Esophagus (tissue), 2 donors: Measurements from ENCODE around the gene RARB. TPM values are rescaled to one million over a fixed set of nuclear protein-coding genes. Genes with fewer than 3 reads are reported as not detected.

ENCODE experiments used
- H3K27ac ChIP-seq, 2 donors: one replicate each; pipeline ENCODE4 v1.5.1; 2013; ENCODE audit warnings: low read depth in 2 of 2, mild to moderate bottlenecking in 2 of 2, inconsistent platforms in 1 of 2, low read length in 1 of 2, moderate library complexity in 1 of 2
- H3K27me3 ChIP-seq, 2 donors: one replicate each; pipeline ENCODE4 v1.6.1; 2013; ENCODE audit warnings: low read length in 2 of 2, control low read depth in 1 of 2, mild to moderate bottlenecking in 1 of 2; ENCODE audit not compliant: insufficient read depth in 2 of 2, control insufficient read depth in 1 of 2
- H3K36me3 ChIP-seq, 2 donors: one replicate each; pipeline ENCODE4 v1.6.1; 2013; ENCODE audit warnings: low read length in 1 of 2; ENCODE audit not compliant: control insufficient read depth in 2 of 2, insufficient read depth in 2 of 2
- H3K4me1 ChIP-seq, 2 donors: one replicate each; pipeline ENCODE4 v1.6.1; 2013; ENCODE audit warnings: low read length in 1 of 2; ENCODE audit not compliant: control insufficient read depth in 2 of 2, insufficient read depth in 2 of 2
- H3K4me3 ChIP-seq, 2 donors: one replicate each; pipeline ENCODE4 v1.5.1; 2013; ENCODE audit warnings: low read length in 2 of 2, mild to moderate bottlenecking in 2 of 2, low read depth in 1 of 2, moderate library complexity in 1 of 2
- H3K9me3 ChIP-seq, 2 donors: one replicate each; pipeline ENCODE4 v1.6.1; 2013; ENCODE audit warnings: mild to moderate bottlenecking in 2 of 2, low read depth in 1 of 2, low read length in 1 of 2, moderate library complexity in 1 of 2; ENCODE audit not compliant: control insufficient read depth in 2 of 2, insufficient read depth in 1 of 2
- WGBS, 2 donors: extraction: QIAGEN DNeasy Blood & Tissue Kit; methylation state at CpG; one replicate each; pipeline ENCODE4 v1.1.7; 2013; 5-methylcytosine and 5-hydroxymethylcytosine counted together
- polyA plus RNA-seq, 2 donors: library from polyadenylated mRNA; stranded (reverse); fragments of 200-250 nt; gene quantifications; one replicate each; pipeline ENCODE4 v1.2.3, GENCODE V29; 2013
- donor health status: healthy with polysubstance abuse.
- donor health status: Bipolar disorder and iron deficiency.

Gene RARB
- polyA plus RNA-seq, 2 donors, result 1.6 to 2.2 TPM

- Histone ChIP-seq H3K9me3 (no peaks in the 10 kb centered on the region), H3K27me3 (no peaks in the 10 kb centered on the region), H3K36me3 (no peaks in the 10 kb centered on the region), H3K4me3 (no peak overlapping the region), H3K27ac (no peak overlapping the region), H3K4me1 (peaks cover 0 to 2% of the 10 kb centered on the region in 2 donors)
- 35 to 44% methylated on average over 1 of the region's 1 CpG for WGBS, 2 donors
Measured at GRCh38 chr3:25542492-25543039, 114.5 kb downstream of the RARB start.

GRCh38 chr3:25547103-25547502, 119.0 kb downstream of the RARB start:
- Histone ChIP-seq H3K4me3 (no peak overlapping the region), H3K36me3 (no peaks in the 10 kb centered on the region), H3K4me1 (peaks cover 0 to 2% of the 10 kb centered on the region in 2 donors), H3K27ac (no peak overlapping the region), H3K9me3 (no peaks in the 10 kb centered on the region), H3K27me3 (no peaks in the 10 kb centered on the region)
- 98 to 100% methylated on average over 1 of the region's 1 CpG for WGBS, 2 donors

GRCh38 chr3:25547943-25548674, 120.0 kb downstream of the RARB start:
- no peaks in the 10 kb centered on the region for H3K36me3 ChIP-seq
- peaks cover 0 to 2% of the 10 kb centered on the region in 2 donors for H3K4me1 ChIP-seq
- H3K4me3 ChIP-seq, result no peak overlapping the region
- no peaks in the 10 kb centered on the region for H3K9me3 ChIP-seq
- H3K27ac ChIP-seq, result no peak overlapping the region
- 15 to 30% methylated on average over 1 of the region's 1 CpG for WGBS, 2 donors
- H3K27me3 ChIP-seq, result no peaks in the 10 kb centered on the region

GRCh38 chr3:25548836-25549235, 120.8 kb downstream of the RARB start:
- 40 to 41% methylated on average over 2 of the region's 2 CpGs for WGBS, 2 donors
- H3K9me3 ChIP-seq, result no peaks in the 10 kb centered on the region
- no peaks in the 10 kb centered on the region for H3K27me3 ChIP-seq

GRCh38 chr3:25552251-25552650, 124.2 kb downstream of the RARB start:
- WGBS, 2 donors, result 92 to 93% methylated on average over 3 of the region's 3 CpGs
- no peaks in the 10 kb centered on the region for H3K36me3 ChIP-seq

More at GRCh38 chr3:25548836-25549235, 120.8 kb downstream of the RARB start:
- Histone ChIP-seq H3K4me3 (no peak overlapping the region), H3K4me1 (peaks cover 0 to 2% of the 10 kb centered on the region in 2 donors), H3K36me3 (no peaks in the 10 kb centered on the region), H3K27ac (no peak overlapping the region)

GRCh38 chr3:25554376-25554775, 126.3 kb downstream of the RARB start:
- H3K4me3 ChIP-seq, result no peak overlapping the region
- WGBS, 2 donors, result 89 to 95% methylated on average over 7 of the region's 7 CpGs
- H3K4me1 ChIP-seq, result no peaks in the 10 kb centered on the region
- H3K36me3 ChIP-seq, result no peaks in the 10 kb centered on the region
- H3K9me3 ChIP-seq, result no peaks in the 10 kb centered on the region
- no peaks in the 10 kb centered on the region for H3K27me3 ChIP-seq
- H3K27ac ChIP-seq, result no peak overlapping the region

More at GRCh38 chr3:25552251-25552650, 124.2 kb downstream of the RARB start:
- Histone ChIP-seq H3K27me3 (no peaks in the 10 kb centered on the region), H3K4me1 (no peaks in the 10 kb centered on the region), H3K4me3 (no peak overlapping the region), H3K9me3 (no peaks in the 10 kb centered on the region), H3K27ac (no peak overlapping the region)

- no peaks in the 10 kb centered on the region for H3K4me1 ChIP-seq
- H3K9me3 ChIP-seq, result no peaks in the 10 kb centered on the region
- no peaks in the 10 kb centered on the region for H3K36me3 ChIP-seq
- no peak overlapping the region for H3K27ac ChIP-seq
- H3K4me3 ChIP-seq, result no peak overlapping the region
- no peaks in the 10 kb centered on the region for H3K27me3 ChIP-seq
- WGBS, 2 donors, result 58 to 65% methylated on average over 2 of the region's 2 CpGs
Measured at GRCh38 chr3:25555695-25556437, 127.8 kb downstream of the RARB start.

- Histone ChIP-seq H3K9me3 (no peaks in the 10 kb centered on the region), H3K4me3 (no peak overlapping the region), H3K36me3 (no peaks in the 10 kb centered on the region), H3K4me1 (no peaks in the 10 kb centered on the region), H3K27ac (no peak overlapping the region), H3K27me3 (no peaks in the 10 kb centered on the region)
- WGBS, 2 donors, result 67 to 74% methylated on average over 1 of the region's 1 CpG
Measured at GRCh38 chr3:25556447-25556846, 128.4 kb downstream of the RARB start.

GRCh38 chr3:25557694-25558093, 129.6 kb downstream of the RARB start:
- Histone ChIP-seq H3K4me1 (no peaks in the 10 kb centered on the region), H3K36me3 (no peaks in the 10 kb centered on the region), H3K9me3 (no peaks in the 10 kb centered on the region), H3K4me3 (no peak overlapping the region), H3K27me3 (no peaks in the 10 kb centered on the region), H3K27ac (no peak overlapping the region)
- 70 to 71% methylated on average over 3 of the region's 3 CpGs for WGBS, 2 donors
